ENCODE results near the gene CMIP. TPM values are rescaled to one million over a fixed set of nuclear protein-coding genes. Genes with fewer than 3 reads are reported as not detected.

The CMIP gene
- total and polyA plus RNA-seq, 10 of the 15 experiments (the other 5 are each of a cell fraction or from before 2014, with no cell fraction given): 1.2 to 43.2 (median 4.4) TPM

GRCh38 chr16:81478876-81479511 lies 34.4 kb downstream of the CMIP start:
- Histone ChIP-seq H3K4me1 (ENCODE audit: control insufficient read depth, insufficient read depth, low read length) (peaks cover 60% of the 10 kb centered on the region), H3K4me3 (peak overlapping the region; percentile 11), H4K20me1 (ENCODE audit: control insufficient read depth, insufficient read depth) (no peaks in the 10 kb centered on the region), H3K27ac (ENCODE audit: control insufficient read depth, insufficient read depth) (peak overlapping the region; percentile 92), H2AFZ (ENCODE audit: control insufficient read depth, low read depth, low read length) (no peak overlapping the region), H3K9ac (ENCODE audit: control insufficient read depth, insufficient read depth, low read length) (peak overlapping the region; percentile 62), H3K36me3 (ENCODE audit: control insufficient read depth in 2 of 2, insufficient read depth in 2 of 2, low read length in 1 of 2) (peaks cover 0 to 4% of the 10 kb centered on the region in 2 experiments; a peak in 2 of 4 replicates), H3K79me2 (ENCODE audit: control insufficient read depth, insufficient read depth, low read length) (peaks cover 56% of the 10 kb centered on the region), H3K27me3 (replicated peaks in 1 of 2; ENCODE audit: control insufficient read depth in 2 of 2, insufficient read depth in 2 of 2, low read length in 1 of 2) (no peaks in the 10 kb centered on the region), H3K9me3 (replicated peaks; ENCODE audit: control insufficient read depth, insufficient read depth, low read length) (no peaks in the 10 kb centered on the region), H3K4me2 (ENCODE audit: control insufficient read depth, insufficient read depth) (peak overlapping the region; percentile 78)
- ChIA-PET POLR2A (interaction anchor here (0.5 to 1.9 kb wide), 5 partner anchors 9 to 349 kb away, joined by 3 to 11 read pairs (median 9); partner anchors contain the start of gene CMIP), RAD21 (ENCODE audit: unreplicated experiment) (interaction anchor here (0.7 to 3.4 kb wide), 15 partner anchors 9 to 344 kb away, joined by 3 to 17 read pairs (median 5); no protein-coding TSS in a partner anchor), SMC1A (ENCODE audit: uncharacterized antibody, unreplicated experiment) (interaction anchor here (0.8 to 6.3 kb wide), 16 partner anchors 10 to 240 kb away, joined by 3 to 39 read pairs (median 5); no protein-coding TSS in a partner anchor), CTCF (interaction anchor here (0.6 to 1.8 kb wide), 8 partner anchors 9 to 452 kb away, joined by 3 to 9 read pairs (median 3); no protein-coding TSS in a partner anchor)
- ATAC-seq (peak; percentile 73), DNase-seq (ENCODE audit: low read depth, low spot score) (peak; percentile 80), FAIRE-seq (peak; percentile 94)
- in situ Hi-C loops (cut with MboI): no loop called here
- intact Hi-C loops (cut with micrococcal nuclease; ENCODE audit: unreplicated experiment): no loop called here
- no TSS peak for BruUV-seq (replicated peaks)
- WGBS (ENCODE audit: insufficient coverage, insufficient replicate concordance, low lambda C conversion rate, missing lambda C conversion rate): 1% methylated on average over 13 of the region's 13 CpGs
- TF ChIP-seq EED (IDR thresholded peaks at IDR 0.05; ENCODE audit: low read depth) (peak; percentile 95), FOXK2 (IDR thresholded peaks at IDR 0.05) (peak; percentile 43; the same call in 1 of the 2 replicates), SMAD5 (IDR thresholded peaks at IDR 0.05; ENCODE audit: low read depth) (no peak), TCF7 (IDR thresholded peaks at IDR 0.05; ENCODE audit: borderline replicate concordance) (0 out of 2 replicates have a peak, but pooled peaks have one; percentile 31), ZNF687 (IDR thresholded peaks at IDR 0.05) (peak; percentile 86), NKRF (conservative IDR thresholded peaks at IDR 0.05) (no peak; the same call in 1 of the 2 replicates), FOXM1 (IDR thresholded peaks at IDR 0.05; ENCODE audit: low read depth, low read length) (peak; percentile 83), RAD21 (IDR thresholded peaks at IDR 0.05; ENCODE audit: insufficient read depth, low read depth, low read length) (0 out of 2 replicates have a peak, but pooled peaks have one; percentile 26), NFIC (IDR thresholded peaks at IDR 0.05; ENCODE audit: low read depth, low read length) (peak; percentile 85), STAT1 (conservative IDR thresholded peaks at IDR 0.05) (peak; percentile 13; the same call in 1 of the 2 replicates), IKZF2 (IDR thresholded peaks at IDR 0.05) (peak; percentile 95 to 96), YY1 (IDR thresholded peaks at IDR 0.05; ENCODE audit: low read depth, low read length) (0 out of 2 replicates have a peak, but pooled peaks have one; percentile 9), ATF2 (IDR thresholded peaks at IDR 0.05; ENCODE audit: low read length) (peak; percentile 80), SRF (IDR thresholded peaks at IDR 0.05; ENCODE audit: low read depth in 2 of 2, low read length in 2 of 2) (no peak; a peak in 1 of 4 replicates), MXI1 (IDR thresholded peaks at IDR 0.05; ENCODE audit: low read depth, low read length) (peak; percentile 51; the same call in 1 of the 2 replicates), ZSCAN29 (IDR thresholded peaks at IDR 0.05) (no peak), PAX5 (IDR thresholded peaks at IDR 0.05; ENCODE audit: borderline replicate concordance, low read depth, low read length) (peak; percentile 75)

All from GM12878 (cell line).